Neuron (in vitro differentiated cells): ENCODE results near the gene ANKRD44.

Experiments
- H2AFZ ChIP-seq: one replicate; pipeline ENCODE4 v1.6.1; 2013; ENCODE audit warnings: low read depth, mild to moderate bottlenecking, inconsistent platforms, low read length, moderate library complexity
- H3K27me3 ChIP-seq: one replicate; pipeline ENCODE4 v1.6.1; 2013; ENCODE audit warnings: low read length; ENCODE audit not compliant: insufficient read depth
- H3K36me3 ChIP-seq: one replicate; pipeline ENCODE4 v1.6.1; 2013; ENCODE audit warnings: low read length; ENCODE audit not compliant: insufficient read depth
- H3K4me1 ChIP-seq: one replicate; pipeline ENCODE4 v1.6.1; 2013; ENCODE audit warnings: low read length; ENCODE audit not compliant: insufficient read depth
- H3K4me3 ChIP-seq: 2 replicates; pipeline ENCODE4 v1.5.1; 2013; ENCODE audit warnings: mild to moderate bottlenecking, low read length, moderate library complexity
- H3K9me3 ChIP-seq: one replicate; pipeline ENCODE4 v1.6.1; 2013; ENCODE audit warnings: low read length

ANKRD44 gene

GRCh38 chr2:196949116-196949515 is 361.5 kb downstream of the ANKRD44 start:
- no peaks in the 10 kb centered on the region for H3K27me3 ChIP-seq

DNA sequence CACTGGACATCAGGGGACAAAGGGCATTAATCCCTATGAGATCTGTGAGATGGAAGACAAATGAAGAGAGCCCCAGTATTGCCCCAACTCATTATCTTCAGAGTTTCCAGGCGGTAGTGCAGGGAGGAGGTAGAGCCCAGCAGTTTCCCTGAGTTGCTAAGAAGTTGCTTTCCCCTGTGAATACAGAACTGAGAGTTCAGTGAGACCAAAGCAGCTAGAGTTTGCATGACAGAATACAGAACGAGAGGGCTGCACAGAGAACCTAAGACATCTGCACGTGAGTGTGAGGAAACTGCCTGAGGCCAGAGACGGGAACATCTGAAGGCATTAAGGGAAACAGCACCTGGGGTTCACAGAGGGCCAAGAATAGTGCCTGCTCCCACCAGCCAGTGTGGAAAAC is 366.0 kb downstream of the ANKRD44 start:
- no peak overlapping the region for H3K4me3 ChIP-seq
- H3K36me3 ChIP-seq = no peaks in the 10 kb centered on the region
- no peak overlapping the region for H2AFZ ChIP-seq
- H3K9me3 ChIP-seq = no peaks in the 10 kb centered on the region
- no peaks in the 10 kb centered on the region for H3K27me3 ChIP-seq
- no peaks in the 10 kb centered on the region for H3K4me1 ChIP-seq

More at GRCh38 chr2:196949116-196949515, 361.5 kb downstream of the ANKRD44 start:
- Histone ChIP-seq H2AFZ (no peak overlapping the region), H3K36me3 (no peaks in the 10 kb centered on the region), H3K9me3 (no peaks in the 10 kb centered on the region), H3K4me3 (no peak overlapping the region), H3K4me1 (no peaks in the 10 kb centered on the region)

DNA sequence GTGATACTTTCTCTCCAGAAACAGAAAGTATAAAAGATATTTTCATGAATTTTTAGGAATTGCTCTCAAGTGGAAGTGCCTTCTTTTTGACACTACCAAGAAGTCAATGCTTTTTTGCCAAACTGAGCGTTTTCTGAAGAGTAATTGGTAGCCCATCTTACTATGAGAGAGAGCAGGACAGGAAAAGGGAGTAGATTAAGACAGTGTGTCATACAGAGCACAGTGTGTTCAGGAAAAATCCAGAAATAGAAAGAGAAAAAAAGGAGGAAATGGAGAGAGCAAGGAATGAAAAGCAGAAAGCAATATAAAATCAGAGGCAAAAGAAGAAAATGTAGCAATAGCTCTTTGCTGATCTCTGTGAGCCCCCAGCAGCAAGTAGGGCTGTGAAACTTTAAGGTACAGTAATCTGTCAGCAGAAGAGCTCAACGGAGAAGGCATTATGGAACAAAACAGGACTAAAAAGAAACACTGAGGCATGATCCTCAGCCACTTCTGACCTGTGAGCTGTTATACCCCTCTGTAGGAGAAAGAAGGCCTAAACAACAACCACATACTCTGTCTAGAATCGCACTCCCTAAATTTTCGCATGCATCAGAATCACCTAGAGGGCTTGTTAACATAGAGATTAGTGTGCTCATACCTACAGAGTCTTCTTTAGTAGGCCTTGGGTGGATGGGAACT is 369.0 kb downstream of the ANKRD44 start:
- Histone ChIP-seq H3K9me3 (no peaks in the 10 kb centered on the region), H3K36me3 (no peaks in the 10 kb centered on the region), H3K27me3 (no peaks in the 10 kb centered on the region), H3K4me3 (no peak overlapping the region), H2AFZ (no peak overlapping the region), H3K4me1 (no peaks in the 10 kb centered on the region)

- no peak overlapping the region for H2AFZ ChIP-seq
- no peak overlapping the region for H3K4me3 ChIP-seq
Measured at GRCh38 chr2:196939371-196939770, 371.2 kb downstream of the ANKRD44 start.

More at GRCh38 chr2:196939371-196939770, 371.2 kb downstream of the ANKRD44 start:
- no peaks in the 10 kb centered on the region for H3K27me3 ChIP-seq
- H3K9me3 ChIP-seq = no peaks in the 10 kb centered on the region
- no peaks in the 10 kb centered on the region for H3K36me3 ChIP-seq
- H3K4me1 ChIP-seq = no peaks in the 10 kb centered on the region
